ENCODE data around the gene TENM4. TPM values are rescaled to one million over a fixed set of nuclear protein-coding genes. Genes with fewer than 3 reads are reported as not detected.
A peak's percentile ranks its signal among the peaks of the same experiment; 100 is the strongest.

Gene TENM4
- total RNA-seq, 1 donor from 2014 or later: 5.1 TPM

DNA sequence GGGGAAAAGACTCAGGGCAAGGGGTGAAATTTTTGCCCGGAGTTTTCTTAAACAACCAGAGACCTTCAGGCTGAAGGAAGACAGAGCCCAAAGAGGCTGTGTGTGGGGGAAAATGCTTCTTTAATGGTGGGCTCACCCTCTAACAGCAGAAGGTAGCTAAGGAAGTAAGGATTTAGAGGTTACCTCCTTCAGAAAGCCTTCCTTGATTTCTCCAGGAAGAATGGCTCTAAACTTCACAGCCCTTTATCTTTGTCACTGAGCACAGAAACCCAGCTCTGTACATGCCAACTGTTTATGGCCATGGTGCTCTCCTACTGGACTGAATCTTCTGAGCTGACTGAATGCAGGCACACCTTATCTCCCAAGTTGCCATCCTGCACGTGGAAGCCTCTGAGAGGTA, 196.0 kb downstream of the TENM4 start:
- no peak overlapping the region for H2AFZ ChIP-seq (replicated peaks)
- H3K27me3 ChIP-seq: no peaks in the 10 kb centered on the region
- peaks cover 18% of the 10 kb centered on the region for H3K4me1 ChIP-seq
- no peak for DNase-seq (ENCODE audit: low spot score)
- Mint-ChIP-seq H3K27ac (no peak overlapping the region), H3K4me1 (peaks cover 33% of the 10 kb centered on the region), H3K27me3 (ENCODE audit: insufficient read depth, low read depth) (peaks cover 5% of the 10 kb centered on the region), H3K9me3 (no peaks in the 10 kb centered on the region), H3K36me3 (no peaks in the 10 kb centered on the region), H3K4me3 (no peak overlapping the region)
- no peak overlapping the region for H3K4me2 ChIP-seq
- no peaks in the 10 kb centered on the region for H3K36me3 ChIP-seq
- H3K9ac ChIP-seq: no peak overlapping the region
- no peak for TF ChIP-seq EZH2phosphoT487 (IDR thresholded peaks at IDR 0.05)
- no peaks in the 10 kb centered on the region for H4K20me1 ChIP-seq (ENCODE audit: low read depth)
- no peaks in the 10 kb centered on the region for H3F3A ChIP-seq (ENCODE audit: low read depth)
- H3K79me2 ChIP-seq (ENCODE audit: low read depth): no peaks in the 10 kb centered on the region
- H3K27ac ChIP-seq: no peak overlapping the region
- H3K4me3 ChIP-seq: no peak overlapping the region
- no peaks in the 10 kb centered on the region for H3K9me3 ChIP-seq (ENCODE audit: low read depth)

DNA sequence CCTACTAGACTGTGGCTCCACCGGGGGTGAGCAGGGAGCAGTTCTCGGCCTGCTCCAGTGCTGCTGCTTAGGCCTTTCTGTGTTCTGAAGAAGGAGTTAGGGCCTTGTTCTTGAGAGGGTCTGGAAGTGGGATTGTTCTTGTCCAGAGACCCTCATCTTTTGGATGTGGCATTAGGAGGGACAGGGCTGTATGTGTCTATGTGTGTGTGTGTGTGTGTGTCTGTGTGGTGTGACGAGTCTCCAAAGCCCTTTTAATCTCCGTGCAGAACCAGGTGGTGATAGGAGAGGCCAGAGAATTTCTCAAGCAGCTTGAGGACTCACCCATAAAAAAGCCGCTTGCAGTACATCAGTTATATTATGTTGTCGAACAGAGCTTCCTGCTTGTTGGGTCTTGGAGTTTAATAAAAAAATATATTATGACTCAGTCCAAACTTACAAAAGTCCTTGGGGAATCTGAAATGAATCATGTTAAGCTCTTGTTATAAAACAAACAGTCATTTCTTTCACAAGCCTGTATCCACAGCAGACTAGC, 196.5 kb downstream of the TENM4 start:
- Histone ChIP-seq H3F3A (ENCODE audit: low read depth) (no peaks in the 10 kb centered on the region), H3K4me1 (peaks cover 18% of the 10 kb centered on the region), H3K4me2 (no peak overlapping the region), H3K36me3 (no peaks in the 10 kb centered on the region), H3K9me3 (ENCODE audit: low read depth) (no peaks in the 10 kb centered on the region), H3K79me2 (ENCODE audit: low read depth) (no peaks in the 10 kb centered on the region), H3K27me3 (no peaks in the 10 kb centered on the region), H3K27ac (no peak overlapping the region), H2AFZ (replicated peaks) (no peak overlapping the region), H3K9ac (no peak overlapping the region), H3K4me3 (no peak overlapping the region), H4K20me1 (ENCODE audit: low read depth) (no peaks in the 10 kb centered on the region)
- Mint-ChIP-seq H3K4me3 (no peak overlapping the region), H3K4me1 (peaks cover 33% of the 10 kb centered on the region), H3K27me3 (ENCODE audit: insufficient read depth, low read depth) (peaks cover 5% of the 10 kb centered on the region), H3K36me3 (no peaks in the 10 kb centered on the region), H3K27ac (peak overlapping the region; percentile 80), H3K9me3 (no peaks in the 10 kb centered on the region)
- no peak for TF ChIP-seq EZH2phosphoT487 (IDR thresholded peaks at IDR 0.05)
- DNase-seq (ENCODE audit: low spot score): no peak

DNA sequence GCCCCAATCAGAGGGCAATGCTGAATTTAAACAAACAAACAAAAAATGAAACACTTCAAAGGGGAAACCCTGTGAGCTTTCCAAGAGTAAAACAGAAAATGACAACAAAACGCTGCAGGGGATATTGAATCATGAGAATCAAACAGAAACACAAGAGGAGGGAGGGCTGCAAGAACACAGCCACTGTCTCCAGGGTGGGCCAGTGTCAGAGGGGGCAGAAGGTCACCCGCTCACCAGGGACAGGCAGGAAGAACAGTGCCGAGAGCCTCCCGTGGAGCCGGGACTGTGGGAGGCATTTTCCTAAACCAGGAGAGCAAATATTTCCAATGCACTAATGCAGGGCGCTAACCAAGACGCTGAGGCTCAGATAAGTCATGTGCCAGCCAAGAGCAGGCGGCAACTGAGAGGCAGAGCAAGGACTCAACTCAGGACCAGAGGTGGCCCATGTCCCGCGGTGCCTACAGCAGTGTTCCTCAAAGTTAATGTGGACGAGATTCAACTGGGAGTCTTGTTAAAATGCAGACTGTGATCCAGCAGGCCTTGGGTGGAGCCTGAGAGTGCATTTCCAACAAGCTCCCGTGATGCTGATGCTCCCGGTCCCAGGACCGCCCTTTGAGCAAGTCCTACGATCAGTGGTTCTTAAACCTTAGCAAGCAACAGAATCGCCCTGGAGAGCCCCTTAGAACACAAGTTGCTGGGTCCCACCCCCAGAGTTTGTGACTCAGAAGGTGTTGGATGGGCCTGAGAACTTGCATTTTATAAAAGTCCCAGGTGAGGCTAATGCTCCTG, 197.2 kb downstream of the TENM4 start:
- Histone ChIP-seq H3K79me2 (ENCODE audit: low read depth) (no peaks in the 10 kb centered on the region), H3F3A (ENCODE audit: low read depth) (no peaks in the 10 kb centered on the region), H3K4me2 (peak overlapping the region; percentile 20), H3K9ac (no peak overlapping the region), H3K9me3 (ENCODE audit: low read depth) (no peaks in the 10 kb centered on the region), H3K4me1 (peaks cover 18% of the 10 kb centered on the region), H3K27me3 (no peaks in the 10 kb centered on the region), H2AFZ (replicated peaks) (no peak overlapping the region), H3K36me3 (no peaks in the 10 kb centered on the region), H3K27ac (no peak overlapping the region), H3K4me3 (no peak overlapping the region), H4K20me1 (ENCODE audit: low read depth) (no peaks in the 10 kb centered on the region)
- H3K27ac Mint-ChIP-seq: peak overlapping the region; percentile 74
- no peak overlapping the region for H3K4me3 Mint-ChIP-seq
- no peak for DNase-seq (ENCODE audit: low spot score)
- H3K9me3 Mint-ChIP-seq: no peaks in the 10 kb centered on the region
- TF ChIP-seq, protein P1, sequence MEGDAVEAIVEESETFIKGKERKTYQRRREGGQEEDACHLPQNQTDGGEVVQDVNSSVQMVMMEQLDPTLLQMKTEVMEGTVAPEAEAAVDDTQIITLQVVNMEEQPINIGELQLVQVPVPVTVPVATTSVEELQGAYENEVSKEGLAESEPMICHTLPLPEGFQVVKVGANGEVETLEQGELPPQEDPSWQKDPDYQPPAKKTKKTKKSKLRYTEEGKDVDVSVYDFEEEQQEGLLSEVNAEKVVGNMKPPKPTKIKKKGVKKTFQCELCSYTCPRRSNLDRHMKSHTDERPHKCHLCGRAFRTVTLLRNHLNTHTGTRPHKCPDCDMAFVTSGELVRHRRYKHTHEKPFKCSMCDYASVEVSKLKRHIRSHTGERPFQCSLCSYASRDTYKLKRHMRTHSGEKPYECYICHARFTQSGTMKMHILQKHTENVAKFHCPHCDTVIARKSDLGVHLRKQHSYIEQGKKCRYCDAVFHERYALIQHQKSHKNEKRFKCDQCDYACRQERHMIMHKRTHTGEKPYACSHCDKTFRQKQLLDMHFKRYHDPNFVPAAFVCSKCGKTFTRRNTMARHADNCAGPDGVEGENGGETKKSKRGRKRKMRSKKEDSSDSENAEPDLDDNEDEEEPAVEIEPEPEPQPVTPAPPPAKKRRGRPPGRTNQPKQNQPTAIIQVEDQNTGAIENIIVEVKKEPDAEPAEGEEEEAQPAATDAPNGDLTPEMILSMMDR (IDR thresholded peaks at IDR 0.05): no peak
- TF ChIP-seq EZH2phosphoT487 (IDR thresholded peaks at IDR 0.05) (no peak), EZH2 (IDR thresholded peaks at IDR 0.05) (no peak)
- H3K27me3 Mint-ChIP-seq (ENCODE audit: insufficient read depth, low read depth): peaks cover 5% of the 10 kb centered on the region
- no peaks in the 10 kb centered on the region for H3K36me3 Mint-ChIP-seq
- peaks cover 40% of the 10 kb centered on the region for H3K4me1 Mint-ChIP-seq

DNA sequence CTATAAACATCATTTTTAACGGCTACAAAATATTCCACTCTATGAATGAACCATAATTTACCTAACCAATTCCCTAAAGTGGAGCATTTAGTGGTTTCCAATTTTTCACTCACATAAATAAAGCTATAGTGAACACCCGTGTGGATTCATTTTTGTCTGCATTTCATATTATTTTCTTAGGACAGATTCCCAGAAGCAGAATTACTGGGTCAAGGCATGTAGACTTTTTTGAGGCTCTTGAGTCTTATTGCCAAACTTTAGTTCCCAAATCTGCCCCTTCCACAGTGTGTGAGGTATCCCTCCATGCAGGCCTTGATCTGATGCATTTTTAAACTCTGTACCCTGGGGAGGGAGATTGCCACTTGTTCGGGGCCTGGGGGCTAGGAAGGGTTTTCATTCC, 198.2 kb downstream of the TENM4 start:
- DNase-seq (ENCODE audit: low spot score): no peak
- peaks cover 5% of the 10 kb centered on the region for H3K27me3 Mint-ChIP-seq (ENCODE audit: insufficient read depth, low read depth)
- Histone ChIP-seq H3K4me1 (peaks cover 18% of the 10 kb centered on the region), H4K20me1 (ENCODE audit: low read depth) (no peaks in the 10 kb centered on the region), H3K4me3 (no peak overlapping the region), H3K27me3 (no peaks in the 10 kb centered on the region), H3F3A (ENCODE audit: low read depth) (no peaks in the 10 kb centered on the region), H3K27ac (no peak overlapping the region), H3K79me2 (ENCODE audit: low read depth) (no peaks in the 10 kb centered on the region), H3K9ac (no peak overlapping the region), H3K9me3 (ENCODE audit: low read depth) (no peaks in the 10 kb centered on the region), H3K4me2 (peak overlapping the region; percentile 20), H3K36me3 (no peaks in the 10 kb centered on the region), H2AFZ (replicated peaks) (no peak overlapping the region)
- H3K4me3 Mint-ChIP-seq: no peak overlapping the region
- no peak overlapping the region for H3K27ac Mint-ChIP-seq
- no peaks in the 10 kb centered on the region for H3K36me3 Mint-ChIP-seq
- peaks cover 50% of the 10 kb centered on the region for H3K4me1 Mint-ChIP-seq
- no peak for TF ChIP-seq EZH2 (IDR thresholded peaks at IDR 0.05)
- no peak for TF ChIP-seq EZH2phosphoT487 (IDR thresholded peaks at IDR 0.05)
- TF ChIP-seq, protein P1 (IDR thresholded peaks at IDR 0.05): no peak
- no peaks in the 10 kb centered on the region for H3K9me3 Mint-ChIP-seq

All from neural progenitor cell (in vitro differentiated cells).